Rectal smooth muscle tissue (tissue), 1 donor: ENCODE results near the gene SLAMF7.
"Not testable (repeated sequence)": the region's sequence is repeated elsewhere in the genome, so short reads cannot be mapped to it uniquely, and the experiment has no call there.

Source experiments
- H3K27ac ChIP-seq: one replicate; pipeline ENCODE4 v1.7.0; 2013; ENCODE audit warnings: low read depth, low read length, inconsistent platforms
- H3K27me3 ChIP-seq: one replicate; pipeline ENCODE4 v1.7.0; 2013; ENCODE audit warnings: low read length; ENCODE audit not compliant: control insufficient read depth, insufficient read depth
- H3K36me3 ChIP-seq: one replicate; pipeline ENCODE4 v1.7.0; 2013; ENCODE audit warnings: low read length; ENCODE audit not compliant: control insufficient read depth, insufficient read depth
- H3K4me1 ChIP-seq: one replicate; pipeline ENCODE4 v1.7.0; 2013; ENCODE audit warnings: low read length; ENCODE audit not compliant: control insufficient read depth, insufficient read depth
- H3K4me3 ChIP-seq: one replicate; pipeline ENCODE4 v1.7.0; 2013; ENCODE audit warnings: low read length
- H3K9ac ChIP-seq: one replicate; pipeline ENCODE4 v1.7.0; 2013; ENCODE audit warnings: low read length

The SLAMF7 gene

DNA sequence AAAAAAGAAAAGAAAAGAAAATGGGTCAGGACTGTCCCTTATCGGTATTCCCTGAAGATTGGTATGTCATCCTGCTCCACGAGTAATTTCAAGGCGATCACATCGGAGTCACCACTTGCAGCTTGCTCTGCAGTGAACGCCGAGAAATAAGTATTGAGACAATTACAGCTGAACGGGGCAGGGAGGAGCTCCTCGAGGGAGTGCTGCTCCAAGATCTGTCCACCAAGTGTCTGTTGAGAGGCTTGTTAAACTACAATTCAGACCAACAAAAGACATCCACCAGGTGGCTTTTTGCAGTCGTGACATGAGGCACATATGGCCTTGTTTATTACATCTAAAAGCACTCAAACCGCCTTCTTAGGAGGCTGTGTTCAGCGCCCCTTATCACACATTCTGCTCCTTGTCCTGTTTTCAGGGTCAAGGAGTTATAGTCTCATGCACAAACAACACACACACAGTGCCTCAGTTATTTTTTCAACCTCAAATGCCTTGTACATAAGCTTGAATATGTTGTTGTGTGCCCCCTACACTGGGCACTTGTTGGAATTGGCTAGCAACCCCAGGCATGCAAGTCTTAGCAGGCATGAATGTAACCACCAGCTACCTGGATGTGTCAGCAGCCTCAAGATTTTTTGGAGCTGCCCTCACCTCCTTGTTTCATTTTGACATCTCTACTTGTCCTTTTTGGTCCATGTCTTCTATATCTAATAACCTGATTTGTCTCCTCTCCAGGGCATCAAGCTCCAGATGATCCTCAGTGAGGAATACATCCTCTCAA is 14.4 kb upstream of the SLAMF7 start:
- H3K4me3 ChIP-seq, result no peak overlapping the region
- H3K36me3 ChIP-seq, result no peaks in the 10 kb centered on the region
- H3K9ac ChIP-seq, result no peak overlapping the region
- H3K27ac ChIP-seq, result no peak overlapping the region
- H3K27me3 ChIP-seq, result no peaks in the 10 kb centered on the region
- no peaks in the 10 kb centered on the region for H3K4me1 ChIP-seq

DNA sequence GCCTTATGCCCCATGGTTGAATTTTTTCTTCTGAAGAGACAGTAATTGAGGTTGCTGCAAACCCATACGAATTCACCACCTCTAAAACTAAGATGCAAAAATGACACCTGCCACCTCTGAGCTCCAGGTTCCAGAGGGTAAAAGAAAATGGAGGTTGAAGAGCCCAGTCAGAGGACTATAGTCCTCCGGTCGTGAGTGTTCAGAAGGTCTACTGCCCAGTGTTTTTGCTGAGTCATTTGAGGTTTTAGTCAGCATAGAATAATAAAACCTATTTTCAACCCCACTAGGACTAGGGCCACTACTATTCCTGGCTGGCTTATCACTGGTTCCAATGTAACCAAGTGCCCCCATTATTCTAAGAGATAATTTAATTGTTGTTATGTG is 12.9 kb upstream of the SLAMF7 start:
- Histone ChIP-seq H3K4me3 (no peak overlapping the region), H3K4me1 (no peaks in the 10 kb centered on the region), H3K9ac (no peak overlapping the region), H3K27me3 (no peaks in the 10 kb centered on the region), H3K36me3 (no peaks in the 10 kb centered on the region), H3K27ac (no peak overlapping the region)

GRCh38 chr1:160726498-160727315 is 12.3 kb upstream of the SLAMF7 start:
- no peak overlapping the region for H3K27ac ChIP-seq
- H3K27me3 ChIP-seq, result no peaks in the 10 kb centered on the region
- no peaks in the 10 kb centered on the region for H3K4me1 ChIP-seq
- H3K36me3 ChIP-seq, result no peaks in the 10 kb centered on the region
- H3K4me3 ChIP-seq, result no peak overlapping the region
- no peak overlapping the region for H3K9ac ChIP-seq

DNA sequence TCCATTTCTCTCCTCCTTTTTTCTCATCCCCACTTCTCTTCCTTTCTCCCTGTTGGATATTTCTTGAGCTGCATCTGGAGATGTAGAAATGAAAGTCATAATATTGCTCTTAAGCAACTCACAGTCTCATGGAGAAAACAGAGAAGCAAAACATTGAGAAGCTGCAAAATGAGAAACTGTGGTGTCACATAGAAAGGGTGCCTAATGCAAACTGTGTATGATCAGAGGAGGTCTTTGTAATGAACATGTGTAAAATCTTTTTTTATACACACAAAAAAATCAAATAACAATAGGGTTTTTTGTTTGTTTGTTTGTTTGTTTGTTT is 11.8 kb upstream of the SLAMF7 start:
- Histone ChIP-seq H3K9ac (no peak overlapping the region), H3K27ac (no peak overlapping the region), H3K27me3 (no peaks in the 10 kb centered on the region), H3K4me3 (no peak overlapping the region), H3K4me1 (no peaks in the 10 kb centered on the region), H3K36me3 (no peaks in the 10 kb centered on the region)

DNA sequence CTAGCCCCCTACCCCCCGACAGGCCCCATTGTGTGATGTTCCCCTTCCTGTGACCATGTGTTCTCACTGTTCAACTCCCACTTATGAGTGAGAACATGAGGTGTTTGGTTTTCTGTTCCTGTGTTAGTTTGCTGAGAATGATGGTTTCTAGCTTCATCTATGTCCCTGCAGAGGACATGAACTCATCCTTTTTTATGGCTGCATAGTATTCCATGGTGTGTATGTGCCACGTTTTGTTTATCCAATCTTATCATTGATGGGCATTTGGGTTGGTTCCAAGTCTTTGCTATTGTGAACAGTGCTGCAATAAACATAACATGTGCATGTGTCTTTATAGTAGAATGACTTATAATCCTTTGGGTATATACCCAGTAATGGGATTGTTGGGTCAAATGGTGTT is 7.5 kb upstream of the SLAMF7 start:
- not testable (repeated sequence) for H3K9ac ChIP-seq, H3K27ac ChIP-seq, H3K4me1 ChIP-seq

GRCh38 chr1:160731990-160732389 is 7.1 kb upstream of the SLAMF7 start:
- H3K4me3 ChIP-seq, result no peak overlapping the region
- no peaks in the 10 kb centered on the region for H3K36me3 ChIP-seq
- no peaks in the 10 kb centered on the region for H3K27me3 ChIP-seq
- no peak overlapping the region for H3K9ac ChIP-seq
- H3K4me1 ChIP-seq, result no peaks in the 10 kb centered on the region
- H3K27ac ChIP-seq, result no peak overlapping the region

More for the DNA sequence above, 7.5 kb upstream of the SLAMF7 start:
- not testable (repeated sequence) for H3K36me3 ChIP-seq, H3K27me3 ChIP-seq, H3K4me3 ChIP-seq

GRCh38 chr1:160733898-160734297 is 5.1 kb upstream of the SLAMF7 start:
- H3K4me1 ChIP-seq, result no peaks in the 10 kb centered on the region
- no peak overlapping the region for H3K4me3 ChIP-seq
- H3K36me3 ChIP-seq, result no peaks in the 10 kb centered on the region
- no peak overlapping the region for H3K27ac ChIP-seq
- H3K9ac ChIP-seq, result no peak overlapping the region
- no peaks in the 10 kb centered on the region for H3K27me3 ChIP-seq

GRCh38 chr1:160734301-160734700 is 4.7 kb upstream of the SLAMF7 start:
- no peak overlapping the region for H3K9ac ChIP-seq
- H3K4me3 ChIP-seq, result no peak overlapping the region
- no peak overlapping the region for H3K27ac ChIP-seq
- no peaks in the 10 kb centered on the region for H3K36me3 ChIP-seq
- no peaks in the 10 kb centered on the region for H3K27me3 ChIP-seq
- no peaks in the 10 kb centered on the region for H3K4me1 ChIP-seq

DNA sequence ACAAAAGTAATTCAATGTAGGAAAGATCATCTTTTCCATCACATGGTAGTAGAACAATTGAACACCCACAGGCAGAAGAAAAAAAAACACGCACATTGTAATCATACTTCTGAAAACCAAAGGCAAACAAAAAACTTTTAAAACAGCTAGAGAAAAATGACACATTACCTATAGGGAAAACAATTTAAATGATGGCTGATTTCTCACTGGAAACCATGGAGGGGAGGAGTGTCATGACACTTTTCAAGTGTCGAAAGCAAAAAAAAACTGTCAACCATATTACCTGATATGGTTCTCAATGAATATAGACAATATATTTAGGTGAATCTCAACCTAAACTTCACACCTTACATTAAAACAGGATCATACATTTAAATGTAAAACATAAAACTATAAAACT is 776 bp upstream of the SLAMF7 start:
- no peaks in the 10 kb centered on the region for H3K27me3 ChIP-seq
- H3K9ac ChIP-seq, result no peak overlapping the region
- no peak overlapping the region for H3K4me3 ChIP-seq
- H3K4me1 ChIP-seq, result no peaks in the 10 kb centered on the region
- no peaks in the 10 kb centered on the region for H3K36me3 ChIP-seq
- H3K27ac ChIP-seq, result no peak overlapping the region

GRCh38 chr1:160740133-160740688 is 1.2 kb downstream of the SLAMF7 start:
- Histone ChIP-seq H3K27ac (no peak overlapping the region), H3K36me3 (no peaks in the 10 kb centered on the region), H3K4me3 (no peak overlapping the region), H3K27me3 (no peaks in the 10 kb centered on the region), H3K4me1 (no peaks in the 10 kb centered on the region), H3K9ac (no peak overlapping the region)

DNA sequence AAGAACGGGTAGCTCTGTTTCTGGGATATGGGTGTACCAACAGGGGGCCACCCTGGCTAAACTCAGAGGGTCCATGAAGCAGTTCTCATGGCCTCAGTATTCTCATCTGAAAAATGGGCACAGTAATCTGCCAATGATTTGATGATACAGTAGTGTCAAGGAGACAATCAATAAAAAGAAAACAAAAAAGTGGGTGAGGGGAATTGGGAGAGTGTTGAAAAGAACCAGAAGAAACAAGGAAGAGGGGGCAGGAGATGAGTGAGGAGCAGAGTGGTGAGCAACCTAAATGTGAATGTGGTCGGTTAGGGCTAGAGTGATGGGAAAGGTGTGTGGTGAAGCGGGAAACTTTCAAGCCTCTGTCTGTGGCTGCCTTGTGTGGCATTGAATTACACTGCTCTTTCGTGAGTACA is 2.0 kb downstream of the SLAMF7 start:
- H3K4me1 ChIP-seq, result no peaks in the 10 kb centered on the region
- H3K9ac ChIP-seq, result no peak overlapping the region
- no peak overlapping the region for H3K27ac ChIP-seq
- no peaks in the 10 kb centered on the region for H3K36me3 ChIP-seq
- H3K4me3 ChIP-seq, result peak overlapping the region; percentile 15
- no peaks in the 10 kb centered on the region for H3K27me3 ChIP-seq

DNA sequence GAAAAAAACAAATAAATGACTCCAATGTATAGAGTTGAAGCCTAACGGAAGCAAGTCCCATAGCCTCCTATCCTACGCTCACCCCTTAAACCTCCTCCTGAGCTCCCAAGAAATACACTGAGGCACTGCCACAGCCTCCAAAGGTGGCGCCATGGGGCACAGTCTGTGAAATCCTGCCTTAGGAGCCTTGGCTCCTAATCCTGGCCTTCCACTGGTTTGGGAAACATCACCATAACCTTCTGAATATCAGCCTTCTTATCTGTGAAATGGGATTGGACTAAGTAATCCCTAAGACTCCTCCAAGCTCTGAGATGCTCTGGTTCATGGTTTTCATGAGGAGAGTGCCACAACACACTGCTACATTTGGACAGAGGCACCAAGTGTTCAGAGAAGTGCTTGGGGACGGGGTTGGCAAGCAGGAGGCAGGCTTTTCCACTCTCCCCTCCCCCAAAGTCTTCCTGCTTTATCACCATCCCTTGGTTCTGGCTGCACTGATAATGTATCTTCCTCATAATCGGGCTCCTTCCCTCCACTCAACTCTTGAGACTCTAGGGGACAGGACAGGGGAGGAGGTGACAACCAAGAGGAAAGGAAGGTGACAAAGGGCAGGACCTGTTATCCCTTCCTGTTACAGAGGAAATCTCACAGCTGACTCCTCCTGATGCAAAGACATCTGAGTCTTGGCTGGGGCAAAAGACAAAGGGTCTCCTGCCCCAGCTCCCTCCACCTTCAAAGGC is 2.7 kb downstream of the SLAMF7 start:
- no peak overlapping the region for H3K9ac ChIP-seq
- no peaks in the 10 kb centered on the region for H3K36me3 ChIP-seq
- H3K4me1 ChIP-seq, result no peaks in the 10 kb centered on the region
- no peak overlapping the region for H3K27ac ChIP-seq
- no peaks in the 10 kb centered on the region for H3K27me3 ChIP-seq
- peak overlapping the region; percentile 27 for H3K4me3 ChIP-seq
